Neutrophil (primary cell): Measurements from ENCODE around the gene POLD4.

Experiments used
- H3K27ac ChIP-seq: fragments of 200-600 bp; sonication (generic); 2 replicates; pipeline ENCODE4 v1.5.1; 2016; ENCODE audit warnings: mild to moderate bottlenecking, moderate library complexity
- H3K27me3 ChIP-seq: fragments of 200-600 bp; sonication (generic); 2 replicates; pipeline ENCODE4 v1.6.0; 2016; ENCODE audit warnings: mild to moderate bottlenecking
- H3K36me3 ChIP-seq: fragments of 200-600 bp; sonication (generic); 2 replicates; pipeline ENCODE4 v1.5.1; 2017
- H3K4me1 ChIP-seq, 2 experiments: fragments of 200-600 bp in 1 of 2; sonication (generic) in 1 of 2; 1 replicate in 1 of 2; 2 replicates in 1 of 2; pipeline versions ENCODE4 v1.5.1 to v1.6.1; 2013 to 2016; ENCODE audit warnings: low read depth in 1 of 2, low read length in 1 of 2, mild to moderate bottlenecking in 1 of 2, moderate library complexity in 1 of 2; ENCODE audit not compliant: control insufficient read depth in 1 of 2, insufficient read depth in 1 of 2
- H3K4me3 ChIP-seq, 2 experiments: fragments of 200-600 bp in 1 of 2; sonication (generic) in 1 of 2; 1 replicate in 1 of 2; 2 replicates in 1 of 2; pipeline ENCODE4 v1.5.1; 2013 to 2016; ENCODE audit warnings: low read depth in 1 of 2, low read length in 1 of 2, mild to moderate bottlenecking in 1 of 2, moderate library complexity in 1 of 2
- H3K9me3 ChIP-seq: fragments of 200-600 bp; sonication (generic); 2 replicates; pipeline ENCODE4 v1.5.1; 2016
- TF ChIP-seq, protein P1 (sequence below): fragments of 200-600 bp; sonication (generic); IDR thresholded peaks from 2 replicates; pipeline ENCODE4 v1.5.1; 2016; ENCODE audit warnings: antibody characterized with exemption

Gene POLD4

DNA sequence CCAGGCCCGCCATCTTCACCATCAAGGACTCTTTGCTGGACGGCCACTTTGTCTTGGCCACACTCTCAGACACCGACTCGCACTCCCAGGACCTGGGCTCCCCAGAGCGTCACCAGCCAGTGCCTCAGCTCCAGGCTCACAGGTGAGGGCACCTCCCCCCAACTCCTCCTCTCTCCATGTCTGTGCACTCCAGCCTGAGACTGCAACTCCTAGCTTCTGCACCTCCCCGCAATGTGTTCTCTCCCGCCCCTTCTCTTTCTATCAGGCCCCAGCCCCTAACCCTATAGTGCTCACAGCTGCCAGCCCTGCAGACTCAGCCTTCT lies 42.9 kb upstream of the POLD4 start:
- peaks cover 60% of the 10 kb centered on the region for H3K36me3 ChIP-seq
- H3K4me1 ChIP-seq, result peaks cover 51 to 53% of the 10 kb centered on the region in 2 experiments

DNA sequence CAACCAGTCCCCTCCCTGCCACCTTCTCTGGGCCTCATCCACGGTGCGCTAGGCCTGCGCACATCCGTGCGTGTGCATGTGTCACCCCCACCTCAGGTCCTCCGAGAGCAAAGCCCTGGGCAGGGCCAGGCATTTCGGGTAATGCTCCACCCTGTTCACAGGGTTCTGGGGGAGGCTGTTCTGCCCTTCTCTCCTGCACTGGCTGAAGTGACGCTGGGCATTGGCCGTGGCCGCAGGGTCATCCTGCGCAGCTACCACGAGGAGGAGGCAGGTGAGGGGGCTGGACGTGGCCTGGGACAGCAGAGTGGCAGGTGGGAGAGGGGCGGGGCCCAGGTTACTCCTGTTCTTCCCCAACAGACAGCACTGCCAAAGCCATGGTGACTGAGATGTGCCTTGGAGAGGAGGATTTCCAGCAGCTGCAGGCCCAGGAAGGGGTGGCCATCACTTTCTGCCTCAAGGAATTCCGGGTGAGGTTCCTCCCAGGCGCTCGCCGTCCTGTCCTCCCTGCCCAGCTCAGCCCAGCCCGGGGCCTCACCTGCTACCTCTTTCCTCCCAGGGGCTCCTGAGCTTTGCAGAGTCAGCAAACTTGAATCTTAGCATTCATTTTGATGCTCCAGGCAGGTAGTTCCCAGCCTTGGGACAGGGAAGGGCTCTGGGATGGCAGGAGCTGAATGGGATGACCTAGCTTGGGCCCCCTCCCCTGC lies 42.4 kb upstream of the POLD4 start:
- no peaks in the 10 kb centered on the region for H3K9me3 ChIP-seq
- TF ChIP-seq, protein P1, sequence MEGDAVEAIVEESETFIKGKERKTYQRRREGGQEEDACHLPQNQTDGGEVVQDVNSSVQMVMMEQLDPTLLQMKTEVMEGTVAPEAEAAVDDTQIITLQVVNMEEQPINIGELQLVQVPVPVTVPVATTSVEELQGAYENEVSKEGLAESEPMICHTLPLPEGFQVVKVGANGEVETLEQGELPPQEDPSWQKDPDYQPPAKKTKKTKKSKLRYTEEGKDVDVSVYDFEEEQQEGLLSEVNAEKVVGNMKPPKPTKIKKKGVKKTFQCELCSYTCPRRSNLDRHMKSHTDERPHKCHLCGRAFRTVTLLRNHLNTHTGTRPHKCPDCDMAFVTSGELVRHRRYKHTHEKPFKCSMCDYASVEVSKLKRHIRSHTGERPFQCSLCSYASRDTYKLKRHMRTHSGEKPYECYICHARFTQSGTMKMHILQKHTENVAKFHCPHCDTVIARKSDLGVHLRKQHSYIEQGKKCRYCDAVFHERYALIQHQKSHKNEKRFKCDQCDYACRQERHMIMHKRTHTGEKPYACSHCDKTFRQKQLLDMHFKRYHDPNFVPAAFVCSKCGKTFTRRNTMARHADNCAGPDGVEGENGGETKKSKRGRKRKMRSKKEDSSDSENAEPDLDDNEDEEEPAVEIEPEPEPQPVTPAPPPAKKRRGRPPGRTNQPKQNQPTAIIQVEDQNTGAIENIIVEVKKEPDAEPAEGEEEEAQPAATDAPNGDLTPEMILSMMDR, result no peak
- peaks cover 52 to 56% of the 10 kb centered on the region in 2 experiments for H3K4me1 ChIP-seq
- H3K27me3 ChIP-seq, result no peaks in the 10 kb centered on the region
- H3K27ac ChIP-seq, result no peak overlapping the region
- peaks cover 60% of the 10 kb centered on the region for H3K36me3 ChIP-seq
- no peak overlapping the region for H3K4me3 ChIP-seq

More for the DNA sequence above, 42.9 kb upstream of the POLD4 start:
- no peaks in the 10 kb centered on the region for H3K27me3 ChIP-seq
- TF ChIP-seq, protein P1, result no peak
- no peak overlapping the region for H3K4me3 ChIP-seq
- peak overlapping the region; percentile 54 for H3K27ac ChIP-seq
- H3K9me3 ChIP-seq, result no peaks in the 10 kb centered on the region

GRCh38 chr11:67393990-67394389 lies 40.6 kb upstream of the POLD4 start:
- H3K4me1 ChIP-seq, result peaks cover 38 to 40% of the 10 kb centered on the region in 2 experiments
- TF ChIP-seq, protein P1, result no peak

GRCh38 chr11:67393437-67393836 lies 40.1 kb upstream of the POLD4 start:
- Histone ChIP-seq H3K9me3 (no peaks in the 10 kb centered on the region), H3K4me1 (peaks cover 36 to 38% of the 10 kb centered on the region in 2 experiments), H3K4me3 (no peak overlapping the region), H3K27ac (no peak overlapping the region), H3K36me3 (peaks cover 38% of the 10 kb centered on the region), H3K27me3 (no peaks in the 10 kb centered on the region)
- TF ChIP-seq, protein P1, result no peak

More at GRCh38 chr11:67393990-67394389, 40.6 kb upstream of the POLD4 start:
- H3K27me3 ChIP-seq, result no peaks in the 10 kb centered on the region
- H3K27ac ChIP-seq, result no peak overlapping the region
- no peak overlapping the region for H3K4me3 ChIP-seq
- H3K9me3 ChIP-seq, result no peaks in the 10 kb centered on the region
- H3K36me3 ChIP-seq, result peaks cover 43% of the 10 kb centered on the region

DNA sequence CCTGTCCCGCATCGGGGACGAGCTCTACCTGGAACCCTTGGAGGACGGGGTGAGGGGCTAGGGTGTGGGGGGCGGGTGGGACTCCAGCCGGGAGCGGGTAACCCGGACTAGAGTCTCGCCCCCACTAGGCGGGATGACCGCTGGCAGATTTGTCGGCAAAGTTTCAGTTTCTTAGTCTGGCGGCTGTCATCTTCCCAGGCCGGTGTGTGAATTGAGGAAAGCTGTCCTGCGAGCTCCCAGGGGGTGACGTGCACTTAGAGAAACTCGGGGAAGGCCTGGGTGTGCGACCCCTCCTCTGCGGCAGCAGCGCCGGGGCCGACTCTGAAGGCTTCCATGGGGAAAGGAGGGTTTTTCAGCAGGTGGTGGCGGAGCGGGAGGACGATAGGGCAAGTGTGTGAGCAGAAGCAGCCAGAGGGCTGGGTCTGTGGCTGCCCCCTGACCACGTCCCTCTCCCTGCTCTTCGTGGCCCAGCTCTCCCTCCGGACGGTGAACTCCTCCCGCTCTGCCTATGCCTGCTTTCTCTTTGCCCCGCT lies 38.9 kb upstream of the POLD4 start:
- TF ChIP-seq, protein P1, result no peak
- Histone ChIP-seq H3K36me3 (peaks cover 26% of the 10 kb centered on the region), H3K4me1 (peaks cover 30 to 31% of the 10 kb centered on the region in 2 experiments)

More for the DNA sequence above, 38.9 kb upstream of the POLD4 start:
- peak overlapping the region; percentile 80 for H3K27ac ChIP-seq
- peak overlapping the region; percentile 82 to 96 for H3K4me3 ChIP-seq
- H3K27me3 ChIP-seq, result no peaks in the 10 kb centered on the region
- no peaks in the 10 kb centered on the region for H3K9me3 ChIP-seq
